ENCODE data around the gene ATG13.

- no peak for TF ChIP-seq FOXA1 (IDR thresholded peaks at IDR 0.05)
- TF ChIP-seq CTCF (IDR thresholded peaks at IDR 0.05; ENCODE audit: low read depth, low read length, missing input control) = no peak
- no peak for TF ChIP-seq RAD21 (IDR thresholded peaks at IDR 0.05)
- TF ChIP-seq TAF1 (conservative IDR thresholded peaks at IDR 0.05) = no peak
- TF ChIP-seq EGR1 (IDR thresholded peaks at IDR 0.05; ENCODE audit: low read depth in 2 of 2) = no peak
- TF ChIP-seq RXRA (IDR thresholded peaks at IDR 0.05) = no peak
- TF ChIP-seq JUND (IDR thresholded peaks at IDR 0.05) = no peak
- no peak for TF ChIP-seq NR2F2 (IDR thresholded peaks at IDR 0.05)
- no peak for TF ChIP-seq REST (IDR thresholded peaks at IDR 0.05)
- no peak for TF ChIP-seq ATF3 (IDR thresholded peaks at IDR 0.05)
- no peak for TF ChIP-seq GABPA (IDR thresholded peaks at IDR 0.05 in 1 of 2, conservative IDR thresholded peaks at IDR 0.05 in 1 of 2)
- no peak for TF ChIP-seq YY1 (IDR thresholded peaks at IDR 0.05)
Observed at GRCh38 chr11:46601129-46601528, 16.2 kb upstream of the ATG13 start.

Measured in liver (tissue), 3 donors.